HG03521 (cell line): ENCODE results near the gene PACSIN1.

Source experiments
- ATAC-seq: cut with Tn5 transposase; IDR thresholded peaks from one replicate; pipeline ENCODE4 v1.9.1; 2021; ENCODE audit warnings: mild to moderate bottlenecking, moderate library complexity; ENCODE audit not compliant: unreplicated experiment

PACSIN1 gene

DNA sequence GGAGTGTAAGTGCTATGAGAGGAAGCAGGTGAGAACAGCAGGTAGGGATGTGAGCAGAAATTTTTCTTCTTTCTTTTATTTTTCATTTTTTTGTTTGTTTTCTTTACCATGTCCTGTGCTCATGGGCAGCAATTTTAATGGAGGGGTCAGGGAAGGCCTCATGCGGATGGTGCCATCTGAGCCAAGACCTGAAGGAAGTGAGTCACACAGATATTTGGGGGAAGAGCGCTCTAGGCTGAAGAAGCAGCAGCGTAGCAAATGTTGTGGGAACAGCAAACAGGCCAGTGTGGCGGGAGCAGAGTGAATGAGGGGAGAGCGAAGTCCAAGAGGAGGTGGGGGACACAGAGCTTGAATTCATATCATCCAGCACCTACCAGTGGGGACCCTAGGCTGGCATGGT, 77.5 kb downstream of the PACSIN1 start:
- ATAC-seq: no peak

DNA sequence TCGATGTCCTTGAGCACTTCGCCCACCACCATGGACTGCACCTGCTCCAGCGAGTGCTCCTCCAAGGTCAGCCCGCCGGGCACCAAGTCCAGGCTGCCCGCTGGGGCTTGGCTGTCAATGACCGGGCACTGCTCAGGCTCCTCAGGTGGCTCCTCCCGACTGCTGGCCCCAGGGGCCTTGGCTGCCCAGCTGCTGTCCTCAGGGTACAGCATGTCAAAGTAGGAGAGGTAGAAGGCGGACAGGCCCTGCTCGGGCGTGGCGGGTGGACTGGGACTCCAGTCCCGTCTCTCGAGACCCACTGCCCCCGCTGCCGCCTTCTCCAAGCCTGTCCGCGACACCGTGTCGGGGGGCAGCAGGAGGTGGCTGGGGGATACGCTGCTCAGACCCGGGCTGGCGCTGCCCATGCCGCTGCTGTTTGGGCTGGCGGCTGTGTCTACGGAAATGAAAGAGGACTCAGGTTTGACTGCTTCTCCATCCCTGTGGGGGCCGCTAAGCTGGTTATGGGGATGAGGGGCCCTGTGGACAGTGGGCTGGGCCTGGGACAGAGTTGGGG, 78.3 kb downstream of the PACSIN1 start:
- ATAC-seq: no peak

DNA sequence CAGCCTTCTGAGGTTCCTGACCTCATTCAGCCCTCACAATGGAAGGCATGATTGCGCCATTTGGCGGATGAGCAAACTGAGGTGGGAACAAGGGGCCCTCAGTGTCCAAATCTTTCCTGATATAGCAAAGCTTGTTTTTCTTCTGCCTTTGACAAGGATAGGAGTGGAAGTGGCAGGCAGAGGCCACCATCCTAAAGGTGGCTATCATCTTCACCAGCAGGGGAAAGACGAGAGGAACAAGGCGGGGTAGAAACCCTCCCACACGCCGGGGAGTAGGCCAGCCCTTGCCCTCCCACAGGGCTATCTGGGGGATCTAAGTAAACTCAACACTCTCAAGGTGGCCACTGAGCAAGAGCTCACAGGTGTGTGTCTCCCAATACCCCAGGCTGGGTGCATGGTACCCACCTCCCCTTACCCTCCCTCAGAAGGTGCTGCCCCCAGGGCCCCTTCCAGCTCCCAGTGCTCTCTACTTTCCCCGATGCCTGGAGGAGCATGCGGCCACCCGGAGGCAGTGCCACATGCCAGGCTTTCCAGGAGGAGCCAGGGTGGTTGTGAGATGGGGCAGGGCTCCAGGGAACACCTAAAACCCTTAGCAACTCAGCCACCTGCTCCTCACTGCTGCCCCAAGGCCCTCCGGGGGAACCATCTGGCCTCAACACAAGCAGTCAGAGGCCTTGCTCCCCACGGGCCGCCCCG, 79.0 kb downstream of the PACSIN1 start:
- no peak for ATAC-seq

DNA sequence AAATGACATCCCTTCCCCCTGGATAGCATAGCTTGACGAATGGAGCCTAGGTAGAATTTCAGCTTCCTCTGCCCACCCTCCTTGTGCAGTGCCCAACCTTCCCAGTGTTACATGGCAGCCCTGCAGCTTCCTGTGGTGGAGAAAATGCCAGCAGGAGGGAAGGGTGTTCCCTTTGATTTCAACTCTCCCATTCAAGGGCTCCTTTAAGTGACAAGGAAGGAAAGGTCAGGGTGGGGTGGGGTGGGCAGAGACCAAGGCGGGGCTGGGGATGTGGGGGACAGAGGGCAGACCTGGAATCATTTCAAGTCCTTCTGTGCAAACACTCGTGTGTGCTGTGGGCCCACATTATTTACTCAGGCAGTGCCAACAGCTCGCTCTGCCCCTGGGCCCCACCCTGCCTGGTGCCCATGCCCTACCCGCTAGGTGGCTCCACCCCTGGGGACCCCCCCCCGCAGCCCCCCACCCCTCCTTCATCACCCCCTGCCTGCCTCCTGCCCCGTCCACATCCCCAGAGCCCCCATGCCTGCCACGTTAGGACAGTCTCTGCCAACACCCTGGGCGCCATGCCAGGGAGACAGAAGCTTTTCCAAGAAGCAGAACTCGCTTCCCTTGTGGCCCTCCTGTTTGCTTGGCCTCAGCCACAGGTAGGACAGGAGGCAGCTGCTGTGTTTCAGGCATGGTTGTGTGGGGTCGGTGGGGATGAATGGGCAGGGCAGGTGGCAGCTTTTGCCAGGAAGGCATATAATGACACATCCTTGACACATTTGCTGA, 80.9 kb downstream of the PACSIN1 start:
- no peak for ATAC-seq

DNA sequence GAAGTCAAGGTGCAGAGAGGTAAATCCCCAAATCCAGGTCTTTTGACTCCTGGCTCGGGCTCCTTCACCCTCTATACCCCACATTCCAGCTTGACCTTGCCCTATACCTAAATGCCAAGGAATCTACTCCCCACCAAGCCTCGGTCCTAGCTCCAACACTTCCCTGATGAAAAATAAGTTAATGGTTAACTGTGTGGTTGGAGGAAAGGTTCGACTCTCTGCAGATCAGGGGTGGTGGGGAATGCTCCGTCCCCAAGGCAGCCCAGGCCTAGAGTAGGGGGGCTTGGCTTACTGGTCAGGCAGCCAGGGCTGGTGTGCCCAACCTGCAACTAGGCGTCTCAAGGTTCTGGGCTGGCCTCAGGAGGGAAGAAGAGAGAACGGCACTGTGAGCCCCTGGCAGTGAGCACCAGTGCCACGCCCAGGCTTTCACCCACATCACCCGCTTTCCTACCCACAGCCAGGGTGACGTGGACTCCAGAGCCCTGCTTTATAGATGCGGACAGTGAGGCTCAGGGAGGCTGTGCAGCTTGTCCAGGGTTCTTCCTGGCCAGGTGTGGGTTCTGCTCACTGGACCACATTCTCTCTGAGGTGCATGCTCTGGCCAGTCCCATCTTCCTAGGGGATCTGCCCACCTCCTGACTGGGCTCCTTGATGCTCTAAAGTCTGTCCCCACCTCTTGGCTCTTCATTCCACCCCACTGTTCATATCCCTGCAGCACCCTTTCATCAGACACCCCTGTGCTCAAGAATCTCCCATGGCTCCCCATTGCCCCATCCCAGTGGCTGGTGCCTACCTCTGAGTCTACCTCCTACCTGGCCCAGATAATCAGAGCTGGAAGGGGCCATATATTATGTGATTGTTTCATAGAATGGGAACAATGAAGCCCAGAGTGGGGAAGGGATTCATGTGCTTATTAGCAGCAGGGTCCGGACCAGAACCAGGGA, 82.1 kb downstream of the PACSIN1 start:
- ATAC-seq: no peak

DNA sequence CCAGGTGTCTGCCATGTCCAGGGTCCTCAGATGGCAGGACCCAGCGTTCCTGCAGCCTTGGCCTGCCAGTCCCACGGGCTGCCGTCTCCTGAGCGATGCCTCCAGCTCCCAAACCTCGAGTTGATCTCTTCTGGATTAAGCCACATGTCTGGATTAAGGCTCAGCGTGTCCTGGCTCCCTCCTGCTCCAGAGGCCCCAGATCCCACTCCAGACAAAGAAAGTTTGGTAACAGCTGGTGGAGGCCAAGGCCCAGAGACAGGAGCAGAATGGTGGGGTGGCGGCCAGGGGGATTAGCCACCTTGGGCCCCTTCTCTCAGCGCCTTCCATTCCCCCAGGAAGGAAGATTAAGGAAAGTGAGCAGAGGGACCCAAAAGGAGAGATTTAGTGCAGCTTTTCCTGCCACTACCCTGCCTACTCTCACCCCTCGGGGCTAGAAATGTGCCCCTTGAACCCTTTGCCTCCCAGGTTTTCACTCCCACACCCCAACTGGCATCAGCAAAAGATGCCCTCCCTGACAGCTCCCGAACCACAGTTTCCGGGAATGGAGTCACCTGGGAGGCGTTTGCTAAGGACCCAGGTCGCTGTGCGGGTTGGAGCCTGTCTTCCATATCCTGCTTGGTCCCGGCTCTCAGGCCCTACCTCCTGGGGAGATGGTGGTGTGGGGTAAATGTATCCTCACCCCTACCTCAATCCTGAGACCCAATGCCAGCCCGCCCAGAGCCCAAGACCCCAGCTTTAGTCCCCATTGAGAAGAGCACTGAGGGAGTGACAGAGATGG, 83.3 kb downstream of the PACSIN1 start:
- no peak for ATAC-seq

DNA sequence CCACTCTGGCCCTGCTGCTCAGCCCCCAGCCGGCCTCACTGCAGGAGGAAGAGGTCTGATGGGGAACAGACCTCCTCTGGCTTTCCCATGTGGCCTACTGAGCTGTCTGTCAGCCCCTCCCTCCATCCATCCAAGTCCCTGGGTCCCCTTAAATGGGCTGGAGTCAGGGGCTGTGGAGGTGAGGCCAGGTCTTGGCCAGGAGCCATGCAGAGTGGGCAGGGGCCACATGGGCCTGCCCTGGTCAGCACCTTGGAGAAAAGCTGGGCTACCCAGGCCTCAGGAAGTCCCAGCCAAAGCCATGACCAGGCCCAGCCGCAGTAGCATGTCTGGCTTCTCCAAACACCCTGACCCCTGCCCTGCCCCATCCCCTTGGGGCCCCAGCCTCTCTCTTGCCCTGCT, 83.9 kb downstream of the PACSIN1 start:
- no peak for ATAC-seq

DNA sequence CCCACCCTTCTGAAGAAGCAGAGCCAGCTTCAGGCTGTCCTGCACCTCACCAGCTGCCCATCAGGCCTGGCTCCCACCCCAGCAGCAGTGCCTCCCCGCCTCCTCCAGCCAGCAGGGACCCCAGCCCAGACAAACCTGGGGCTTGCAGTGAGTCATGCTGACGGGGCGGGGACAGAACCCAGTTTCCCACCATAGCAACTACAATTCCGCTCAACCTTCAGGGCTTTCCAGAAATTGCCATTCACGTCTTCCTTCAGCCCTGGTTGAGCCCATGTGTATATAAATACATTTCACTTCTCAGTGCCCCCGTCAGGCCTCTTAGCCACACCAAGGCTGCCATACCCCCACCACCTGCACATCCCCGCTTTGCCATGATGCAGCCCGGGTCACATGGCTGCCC, 85.8 kb downstream of the PACSIN1 start:
- no peak for ATAC-seq

DNA sequence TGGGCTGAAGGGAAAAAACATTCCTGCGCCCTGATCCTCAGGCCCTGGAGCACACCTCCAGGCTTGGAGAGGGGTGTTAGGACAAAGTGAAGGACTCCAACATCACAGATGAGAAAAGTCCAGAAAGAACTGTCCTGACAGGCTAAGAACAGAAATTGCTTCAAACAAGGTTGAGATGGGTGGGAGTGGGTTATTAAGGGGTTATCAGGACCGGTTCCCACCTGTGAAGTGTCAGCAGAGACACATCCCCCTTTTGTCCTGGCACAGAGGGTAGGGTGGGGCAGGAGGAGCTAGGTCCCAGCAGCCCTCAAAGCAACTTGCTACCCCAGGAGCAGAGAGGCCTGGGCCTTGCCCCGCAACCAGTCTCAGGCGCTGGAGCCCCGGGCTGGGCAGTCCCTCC, 86.7 kb downstream of the PACSIN1 start:
- ATAC-seq: no peak

DNA sequence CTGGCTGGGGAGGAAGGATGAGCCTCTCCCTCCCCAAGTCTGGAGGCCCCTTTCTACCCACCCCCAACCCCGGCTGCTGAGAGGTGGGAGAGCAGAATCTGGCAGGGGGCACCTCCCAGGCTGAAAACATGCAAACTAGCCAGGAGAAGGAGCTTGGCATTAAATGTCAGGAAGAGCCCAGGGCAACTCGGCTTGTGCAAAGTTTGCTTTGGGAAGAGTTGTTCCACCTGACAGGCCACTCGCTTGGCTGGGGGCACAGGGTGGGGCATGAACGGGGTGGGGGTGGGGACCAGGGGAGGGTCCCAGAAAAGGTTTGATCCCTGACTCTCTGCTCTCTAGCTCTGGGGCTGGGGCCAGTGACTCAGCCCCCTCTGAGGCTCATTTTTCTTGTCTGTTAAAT, 87.3 kb downstream of the PACSIN1 start:
- no peak for ATAC-seq

DNA sequence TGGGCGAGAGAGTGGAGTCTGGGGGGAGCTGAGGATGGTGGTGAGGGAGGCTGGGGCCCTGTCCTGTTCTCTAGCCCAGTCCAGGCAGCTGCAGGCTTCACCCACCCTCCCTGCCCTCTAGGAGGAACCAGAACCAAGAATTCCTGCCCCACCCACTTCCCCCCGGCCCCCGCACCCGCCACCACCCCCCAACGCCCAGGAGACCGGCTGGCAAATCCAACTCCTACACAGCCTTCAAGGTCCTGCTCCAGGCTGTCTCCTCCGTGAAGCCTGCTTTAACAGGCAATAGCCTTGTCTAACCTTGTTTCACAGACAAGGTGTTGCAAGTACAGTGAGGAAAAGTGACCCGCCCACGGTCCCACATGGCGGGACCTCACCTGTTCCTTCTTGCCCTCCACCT, 87.9 kb downstream of the PACSIN1 start:
- no peak for ATAC-seq

DNA sequence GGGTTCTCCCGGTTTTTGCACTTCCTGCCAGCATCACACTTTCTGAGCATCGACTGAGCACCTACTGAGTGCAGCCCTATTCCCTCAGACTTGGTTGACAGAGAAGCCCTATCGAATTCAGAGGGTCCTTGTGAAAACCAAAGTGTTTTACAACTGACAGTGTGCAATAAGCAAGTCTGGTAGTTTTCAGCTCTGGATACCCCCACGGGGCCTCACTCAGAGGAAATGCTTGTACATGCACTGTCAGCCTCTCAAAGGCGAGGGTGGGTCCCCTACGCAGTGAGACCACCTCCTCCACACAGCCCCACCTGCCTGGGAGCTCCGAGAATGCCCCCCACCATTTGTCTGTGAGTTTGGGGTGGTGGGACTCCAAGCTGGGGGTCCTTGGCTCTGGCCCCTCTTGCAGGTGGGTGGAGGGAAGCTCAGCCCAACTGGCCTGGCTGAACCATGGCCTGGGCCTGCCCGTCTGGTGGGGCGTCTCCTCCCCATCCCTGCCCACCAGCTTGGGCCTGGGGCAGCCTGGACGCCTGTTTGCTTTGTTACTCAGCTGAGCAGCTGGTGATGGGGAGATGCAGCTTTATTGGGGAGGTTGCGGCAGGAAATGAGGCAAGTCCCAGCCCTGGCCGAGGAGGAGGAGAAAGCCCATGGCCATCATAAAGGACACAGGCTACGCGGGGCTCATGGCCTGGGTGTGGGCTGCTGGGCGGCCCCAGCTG, 88.6 kb downstream of the PACSIN1 start:
- ATAC-seq: no peak

DNA sequence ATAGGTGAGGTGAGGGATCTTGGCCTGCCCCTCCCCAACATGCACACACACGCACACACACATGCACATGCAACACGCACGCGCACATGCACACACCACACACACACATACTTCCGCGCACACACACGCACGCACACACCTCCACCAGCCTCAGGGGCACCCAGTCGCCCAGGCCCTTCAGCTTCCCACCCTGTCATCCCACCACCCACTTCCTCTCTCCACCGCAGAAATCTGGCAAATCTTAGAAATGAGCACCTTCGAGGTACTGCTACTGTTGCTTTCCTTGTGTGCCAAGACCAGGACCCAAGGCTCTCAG, 89.1 kb downstream of the PACSIN1 start:
- ATAC-seq: no peak

DNA sequence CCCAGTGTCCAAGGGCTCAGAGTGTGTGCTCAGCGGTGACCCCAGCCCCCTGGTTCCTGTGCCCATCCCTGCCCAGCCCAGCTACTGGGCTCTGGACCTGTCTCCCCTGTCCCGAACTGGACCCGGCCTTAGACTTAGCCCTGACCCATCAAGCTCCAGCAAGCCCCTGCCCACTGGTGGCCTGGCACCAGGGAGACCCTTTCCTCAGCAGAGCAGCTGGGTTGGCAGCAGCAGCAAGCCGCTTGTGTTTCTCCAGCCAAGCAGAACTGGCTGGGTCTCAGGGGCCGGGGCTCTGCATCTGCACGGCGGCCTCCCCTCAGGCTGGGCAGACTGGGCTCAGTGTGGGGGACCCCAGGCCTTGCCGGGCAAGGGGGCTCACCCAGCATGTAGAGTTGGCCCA, 89.5 kb downstream of the PACSIN1 start:
- no peak for ATAC-seq

DNA sequence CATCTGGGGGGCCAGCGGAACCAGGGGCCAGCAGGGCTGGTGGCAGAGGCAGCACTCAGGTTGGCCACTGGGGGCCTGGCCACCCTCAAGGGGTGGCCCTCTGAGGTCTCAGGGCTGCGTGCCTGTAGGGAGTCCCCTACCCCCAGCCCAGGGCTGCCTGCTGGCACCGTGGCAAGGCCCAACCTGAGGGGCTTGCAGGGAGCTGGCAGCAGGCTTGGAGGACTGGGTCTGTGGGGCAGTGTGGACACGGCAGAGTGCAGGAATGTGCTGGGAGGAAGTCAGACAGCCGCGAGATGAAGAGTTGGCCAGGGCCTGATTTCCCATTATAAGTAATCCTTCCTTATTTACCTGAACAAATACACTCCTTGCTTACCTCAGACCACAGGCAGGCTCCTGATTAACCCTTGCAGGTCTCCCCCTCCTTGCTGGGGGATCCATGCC, 90.2 kb downstream of the PACSIN1 start, which contains the start of gene SPDEF:
Gene SPDEF (minus strand): TSS at position 299 of the 441 bp plus-strand sequence. CDS start 11,874 bp downstream, outside the sequence.
- ATAC-seq: no peak

DNA sequence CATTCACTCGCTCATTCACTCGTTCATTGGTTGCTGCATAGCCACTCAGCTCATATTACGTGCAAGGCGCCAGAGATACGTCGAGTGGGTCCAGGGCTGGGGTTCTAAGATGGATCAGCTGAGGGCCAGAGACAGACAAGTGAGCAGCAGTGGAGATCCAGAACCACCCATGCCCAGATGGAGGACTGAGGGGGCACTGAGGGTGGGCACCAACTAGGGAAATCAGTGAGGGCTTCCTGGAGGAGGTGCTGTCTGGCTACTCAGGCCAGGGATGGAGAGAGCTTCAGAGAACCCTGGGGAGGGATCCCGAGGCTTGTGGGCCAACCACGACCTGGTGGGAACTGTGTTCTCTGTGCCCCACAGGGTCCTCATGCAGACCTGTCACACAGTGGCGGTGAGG, 90.6 kb downstream of the PACSIN1 start:
- ATAC-seq: no peak

DNA sequence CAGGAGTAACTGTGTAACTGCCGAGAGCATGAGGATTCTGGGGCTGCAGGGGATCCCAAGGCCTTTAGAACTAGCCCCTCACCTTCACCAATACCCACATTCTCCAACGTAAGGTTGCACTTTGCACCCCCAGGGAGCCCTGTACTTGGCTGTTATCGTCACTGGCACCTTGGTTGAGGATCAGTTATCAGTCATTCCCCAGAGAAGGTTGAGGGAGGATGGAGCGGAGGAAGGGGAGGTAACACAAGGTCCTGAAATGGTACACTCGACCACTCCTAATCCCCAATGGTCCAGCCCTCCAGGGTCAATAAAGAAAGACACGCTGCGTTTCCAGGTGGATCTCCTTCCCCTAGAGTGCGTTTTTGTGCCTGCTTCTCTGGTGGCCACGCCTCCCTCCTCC, 91.4 kb downstream of the PACSIN1 start:
- ATAC-seq: no peak

DNA sequence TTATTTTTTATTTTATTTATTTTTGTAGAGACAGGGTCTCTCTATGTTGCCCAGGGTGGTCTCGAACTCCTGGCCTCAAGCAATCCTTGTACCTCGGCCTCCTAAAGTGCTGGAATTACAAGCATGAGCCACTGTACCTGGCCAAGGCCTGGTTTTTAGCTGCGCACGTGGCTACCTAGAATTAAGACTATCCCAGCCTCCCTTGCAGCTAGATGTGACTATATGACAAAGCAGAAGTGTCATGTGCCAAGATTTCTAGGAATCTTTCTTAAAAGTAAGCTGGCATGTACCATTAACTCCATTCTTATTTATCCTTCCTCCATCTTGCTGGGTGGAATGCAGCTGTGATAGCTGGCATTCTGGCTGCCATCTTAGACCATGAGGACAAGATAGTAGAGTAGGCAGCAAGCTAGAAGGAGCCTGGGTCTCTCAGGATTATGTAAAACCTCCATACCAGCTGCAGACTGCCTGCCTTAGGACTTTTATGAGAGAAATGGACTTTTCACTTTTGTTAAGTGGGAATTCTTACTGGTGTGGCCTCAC, 92.4 kb downstream of the PACSIN1 start:
- ATAC-seq: no peak

DNA sequence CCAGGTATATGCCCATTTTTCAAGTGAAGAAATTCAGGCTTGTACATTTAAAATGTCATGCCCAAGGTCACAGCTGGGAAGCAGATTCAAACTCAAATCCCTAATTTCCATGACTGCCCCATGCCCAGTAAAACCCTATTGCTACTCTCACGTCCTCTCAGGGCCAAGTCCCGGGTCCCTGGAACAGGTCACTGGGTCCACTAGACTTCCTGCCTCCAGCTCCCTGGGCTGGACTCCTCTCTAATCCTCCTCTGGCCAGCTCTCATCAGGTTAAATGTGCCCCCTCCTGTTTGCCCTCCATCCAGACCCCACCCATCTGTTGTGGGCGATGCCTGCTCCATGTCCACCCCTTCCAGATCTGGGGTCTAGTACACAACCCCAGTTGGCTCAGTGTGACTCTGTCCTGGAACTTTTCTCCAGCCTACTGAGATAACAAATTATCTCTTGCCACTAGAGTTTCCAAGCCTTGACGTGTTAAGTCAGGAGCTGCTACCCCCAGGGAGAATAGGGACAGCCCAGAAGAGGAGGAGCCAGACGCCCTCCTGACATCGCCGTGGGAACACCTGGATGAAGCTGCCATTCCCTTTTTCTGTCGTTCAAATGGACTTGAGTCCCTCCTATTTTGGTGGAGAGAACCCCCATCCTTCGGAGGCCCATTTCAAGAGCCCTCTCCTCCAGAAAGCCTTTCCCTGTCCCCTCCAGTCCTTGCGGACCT, 93.9 kb downstream of the PACSIN1 start:
- no peak for ATAC-seq
